HG03025 (cell line): ENCODE measurements around the gene ADARB1.

Experiments
- ATAC-seq: cut with Tn5 transposase; IDR thresholded peaks from one replicate; pipeline ENCODE4 v1.9.1; 2021; ENCODE audit warnings: mild to moderate bottlenecking, moderate library complexity; ENCODE audit not compliant: unreplicated experiment, low FRiP score

ADARB1 gene

DNA sequence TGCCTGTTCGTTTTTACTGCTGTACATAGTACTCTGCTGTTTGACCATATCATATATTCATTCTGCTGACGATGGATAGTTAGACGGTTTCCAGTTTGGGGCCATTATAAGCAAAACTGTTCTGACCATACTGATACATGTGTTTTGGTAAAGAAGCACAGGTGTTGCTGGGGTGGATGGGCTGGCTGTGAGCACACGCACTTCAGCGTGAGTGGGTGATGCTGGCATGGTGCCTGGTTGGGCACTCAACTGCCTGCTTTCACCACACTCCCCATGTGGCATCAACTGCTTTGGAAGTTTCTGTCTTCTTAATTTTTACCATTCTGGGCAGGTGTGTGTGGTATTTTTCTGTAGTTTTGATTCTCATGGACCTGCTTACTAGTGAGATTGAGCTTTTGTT is 37.3 kb downstream of the ADARB1 start:
- no peak for ATAC-seq

DNA sequence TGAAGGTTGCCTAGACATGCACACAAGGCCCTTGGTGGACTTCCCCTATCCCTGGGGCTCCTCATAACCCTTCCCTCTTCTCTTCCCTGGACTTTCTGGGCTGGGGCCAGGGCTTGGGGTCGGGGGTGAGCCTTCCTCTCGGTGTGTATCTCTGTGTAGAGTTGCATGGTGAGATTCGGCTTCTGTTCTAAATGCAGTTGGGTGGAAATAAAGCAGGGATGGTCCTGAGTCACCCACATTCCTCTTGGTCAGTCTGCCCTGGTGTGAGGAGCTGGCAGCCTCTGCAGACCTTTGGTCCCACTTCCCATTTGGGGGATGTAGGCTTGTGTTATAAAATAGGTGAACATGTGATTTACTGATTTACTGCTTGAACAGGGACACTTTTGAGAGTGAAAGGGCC is 38.0 kb downstream of the ADARB1 start:
- ATAC-seq, result no peak

DNA sequence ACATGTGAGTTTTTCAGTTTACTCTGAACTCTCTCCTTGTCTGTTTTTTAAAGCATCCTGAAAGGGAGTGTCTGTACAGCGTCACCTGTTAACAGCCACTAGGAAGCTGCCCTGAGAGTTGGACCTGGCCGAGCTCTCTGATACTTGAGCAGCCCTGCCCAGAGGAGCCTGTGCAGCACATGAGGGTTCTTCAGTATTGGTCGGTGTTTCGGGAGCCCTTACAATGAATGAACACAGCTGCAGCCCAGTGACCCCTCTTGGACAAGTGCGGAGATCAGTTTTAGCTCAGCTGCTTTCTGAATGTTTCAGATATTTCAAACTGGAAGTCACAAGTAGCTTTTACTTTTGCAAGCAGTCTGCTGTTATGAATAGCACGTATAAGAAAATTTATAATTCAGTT is 39.2 kb downstream of the ADARB1 start:
- no peak for ATAC-seq

DNA sequence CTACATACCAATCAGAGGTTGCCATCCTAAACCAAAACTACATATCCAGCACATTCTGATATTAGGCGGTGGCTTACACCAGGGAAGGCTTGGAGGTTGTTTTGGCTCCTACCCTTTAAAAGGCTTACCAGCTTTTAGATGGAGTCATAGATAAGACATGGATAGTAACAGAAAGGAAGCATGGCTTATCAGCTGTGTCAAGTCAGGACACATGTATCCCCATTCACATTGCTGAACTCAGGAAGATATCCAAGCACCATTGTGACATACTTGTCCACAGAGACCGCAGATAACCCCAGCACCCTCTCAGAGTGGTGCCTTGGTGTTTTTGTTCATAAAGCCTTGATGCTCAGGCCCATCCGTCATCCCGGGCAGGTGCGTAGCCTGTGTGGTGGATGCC is 39.7 kb downstream of the ADARB1 start:
- no peak for ATAC-seq

GRCh38 chr21:45114475-45114874 is 40.1 kb downstream of the ADARB1 start:
- no peak for ATAC-seq

DNA sequence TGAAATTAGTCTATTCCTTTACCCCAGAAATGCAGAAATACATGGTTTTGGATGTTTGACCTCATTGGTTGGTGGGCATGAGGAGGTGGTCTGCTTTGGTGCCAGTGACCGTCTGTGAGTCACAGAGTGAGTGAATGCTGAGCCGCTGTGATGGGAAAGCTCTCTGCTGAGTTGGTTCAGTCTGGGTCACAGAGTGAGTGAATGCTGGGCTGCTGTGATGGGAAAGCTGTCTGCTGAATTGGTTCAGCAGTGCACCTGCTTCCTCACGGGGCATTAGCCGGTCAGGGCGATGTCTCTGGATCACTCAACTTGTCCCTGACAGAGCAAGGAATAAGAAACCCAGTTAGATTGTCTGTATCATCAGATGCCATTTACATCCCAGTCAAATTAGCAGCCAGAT is 40.8 kb downstream of the ADARB1 start:
- ATAC-seq, result no peak

DNA sequence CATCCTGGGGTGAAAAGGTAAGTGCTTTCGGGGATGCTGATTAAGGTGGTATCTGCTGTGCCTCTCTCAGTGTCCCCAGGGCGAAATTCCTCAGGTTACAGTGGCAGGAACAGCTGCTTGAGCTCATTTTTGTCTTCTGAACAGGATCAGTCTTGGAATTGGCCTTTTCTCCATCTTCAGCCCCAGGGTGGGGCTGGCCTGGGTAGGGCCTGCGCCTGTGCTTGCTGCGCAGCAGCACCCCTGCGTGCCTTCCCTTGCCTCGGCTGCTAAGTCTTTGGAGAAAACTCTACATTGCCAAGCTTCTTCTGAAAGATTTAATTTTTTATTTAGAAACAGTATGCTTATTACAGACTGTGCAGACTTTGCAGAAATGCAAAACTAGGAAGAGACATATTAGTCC is 41.7 kb downstream of the ADARB1 start:
- no peak for ATAC-seq

DNA sequence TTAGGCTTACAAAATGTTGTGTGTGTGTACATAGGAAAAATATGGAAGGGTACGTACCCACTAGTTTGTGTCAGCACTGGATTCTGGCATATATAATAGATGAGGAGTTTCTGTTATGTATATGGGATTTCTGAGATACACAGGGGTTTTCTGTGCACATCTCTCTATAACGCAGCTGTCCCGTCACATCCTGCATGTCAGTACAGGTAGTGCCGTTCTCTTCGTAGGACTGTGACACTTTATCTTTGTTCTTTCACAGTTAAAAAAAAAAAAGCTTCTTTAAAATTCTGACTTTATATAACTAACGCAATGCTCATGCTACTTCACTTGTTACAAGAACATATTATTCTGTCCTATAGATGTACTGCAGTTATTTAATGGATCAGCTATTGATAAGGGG is 42.9 kb downstream of the ADARB1 start:
- no peak for ATAC-seq

- no peak for ATAC-seq
These were observed 43.7 kb downstream of the ADARB1 start for GRCh38 chr21:45118099-45118498.

GRCh38 chr21:45119812-45120211 is 45.4 kb downstream of the ADARB1 start:
- no peak for ATAC-seq

DNA sequence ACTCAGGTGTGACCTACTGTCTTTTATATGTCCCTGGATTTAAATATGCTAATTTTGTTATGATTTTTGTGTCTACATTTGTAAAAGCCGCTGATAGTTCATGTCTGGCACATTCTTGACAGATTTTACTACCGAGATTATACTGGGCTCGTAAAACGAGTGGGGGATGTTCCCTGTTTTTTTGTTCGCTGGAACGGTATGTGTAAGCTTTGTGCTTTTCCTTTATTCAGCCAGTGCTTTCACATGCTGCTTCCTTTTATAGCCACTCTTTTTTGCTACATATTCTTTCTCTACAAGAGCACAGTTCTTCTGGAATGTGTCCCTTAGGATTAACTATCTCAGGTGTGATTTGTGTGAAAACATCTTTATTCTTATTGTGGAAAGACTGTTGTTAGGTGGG is 46.6 kb downstream of the ADARB1 start:
- no peak for ATAC-seq

DNA sequence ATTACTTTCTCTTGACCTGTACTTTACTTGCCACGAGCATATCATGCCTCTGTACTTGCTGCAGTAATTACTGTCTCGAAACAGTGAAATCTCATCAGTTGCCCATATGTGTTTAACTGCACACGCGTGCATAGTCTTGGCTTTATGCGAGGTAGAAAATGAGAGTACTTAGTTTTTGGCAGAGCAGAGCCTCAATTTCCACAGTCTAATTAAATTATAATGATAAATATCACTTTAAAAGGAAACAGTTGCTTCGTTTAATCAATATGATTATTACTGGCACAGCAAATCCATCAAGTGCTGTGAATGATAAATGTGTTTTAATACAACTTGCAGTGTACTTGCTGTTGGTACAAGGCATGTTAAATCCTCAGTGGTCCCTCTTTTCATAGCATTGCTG is 47.6 kb downstream of the ADARB1 start:
- ATAC-seq, result no peak

DNA sequence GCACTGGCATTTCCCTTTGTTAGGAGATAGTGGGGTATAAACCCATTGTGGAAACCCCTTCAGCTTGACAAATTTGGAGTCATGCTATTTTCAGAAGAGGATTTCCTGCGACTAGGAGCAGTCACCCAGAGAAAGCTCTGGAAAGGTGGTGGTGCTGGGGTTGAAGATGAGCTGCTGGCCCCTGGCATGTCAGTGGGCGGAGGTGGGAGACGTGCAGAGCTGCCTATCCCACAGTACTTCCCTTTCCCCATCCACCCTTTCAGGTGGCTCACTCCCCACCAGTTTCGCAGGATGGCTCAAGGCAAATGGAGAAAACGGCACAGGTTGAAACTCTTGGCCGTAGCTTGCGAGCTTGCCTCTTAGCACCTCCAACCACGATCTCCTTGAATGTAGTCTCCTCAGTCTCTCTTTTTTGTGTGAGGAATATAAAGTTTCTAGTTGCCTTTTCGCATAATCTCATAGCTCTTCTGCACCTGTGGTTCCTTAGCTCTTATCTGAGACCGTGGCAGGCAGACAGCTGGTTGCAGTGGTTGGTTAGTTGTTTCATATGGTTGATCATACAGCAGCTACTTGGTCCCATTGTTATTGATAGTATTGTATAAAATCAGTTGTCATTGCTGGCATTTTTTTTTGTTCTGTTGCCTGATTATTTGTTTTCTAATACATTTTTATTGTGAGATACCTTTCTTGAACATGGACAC is 48.2 kb downstream of the ADARB1 start:
- no peak for ATAC-seq

DNA sequence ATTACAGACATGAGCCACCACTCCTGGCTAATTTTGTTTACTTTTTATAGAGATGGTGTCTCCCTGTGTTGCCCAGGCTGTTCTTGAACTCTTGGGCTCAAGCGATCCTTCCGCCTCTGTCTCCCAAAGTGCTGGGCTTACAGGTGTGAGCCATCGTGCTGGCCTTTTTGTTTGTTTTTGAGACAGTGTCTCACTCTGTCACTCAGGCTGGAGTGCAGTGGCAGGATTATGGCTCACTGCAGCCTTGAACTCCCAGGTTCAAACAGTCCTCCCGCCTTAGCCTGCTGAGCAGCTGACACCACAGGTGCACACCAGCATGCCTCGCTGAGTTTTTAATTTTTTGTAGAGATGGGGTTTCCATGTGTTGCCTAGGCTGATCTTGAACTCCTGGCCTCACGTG is 49.1 kb downstream of the ADARB1 start:
- no peak for ATAC-seq

GRCh38 chr21:45124596-45124995 is 50.2 kb downstream of the ADARB1 start:
- ATAC-seq, result no peak

DNA sequence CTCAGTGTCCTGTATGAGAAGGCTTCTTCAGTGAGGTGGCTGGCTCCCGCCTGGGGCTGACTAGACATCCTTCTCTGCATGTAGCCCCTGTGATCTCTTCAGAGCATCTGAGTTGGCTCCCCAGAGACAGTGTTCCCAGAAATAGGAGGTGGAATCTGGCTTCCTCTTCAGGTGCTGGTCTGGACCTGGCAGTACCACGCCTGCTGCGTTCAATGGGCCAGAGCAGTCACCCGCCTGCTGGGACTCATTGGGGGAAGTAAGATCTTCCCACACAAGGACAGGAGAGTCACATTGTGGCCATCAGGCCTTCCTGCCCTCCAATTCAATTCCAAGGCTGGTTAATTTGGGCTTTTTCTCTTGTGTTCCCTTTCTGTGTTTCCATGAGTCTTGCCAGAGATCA is 51.0 kb downstream of the ADARB1 start:
- no peak for ATAC-seq

- ATAC-seq, result no peak
These were observed 51.8 kb downstream of the ADARB1 start for GRCh38 chr21:45126204-45126626.

GRCh38 chr21:45126983-45127382 is 52.6 kb downstream of the ADARB1 start:
- ATAC-seq, result no peak

GRCh38 chr21:45127937-45128336 is 53.6 kb downstream of the ADARB1 start:
- ATAC-seq, result no peak

- no peak for ATAC-seq
These were observed 54.3 kb downstream of the ADARB1 start for GRCh38 chr21:45128613-45129188.

DNA sequence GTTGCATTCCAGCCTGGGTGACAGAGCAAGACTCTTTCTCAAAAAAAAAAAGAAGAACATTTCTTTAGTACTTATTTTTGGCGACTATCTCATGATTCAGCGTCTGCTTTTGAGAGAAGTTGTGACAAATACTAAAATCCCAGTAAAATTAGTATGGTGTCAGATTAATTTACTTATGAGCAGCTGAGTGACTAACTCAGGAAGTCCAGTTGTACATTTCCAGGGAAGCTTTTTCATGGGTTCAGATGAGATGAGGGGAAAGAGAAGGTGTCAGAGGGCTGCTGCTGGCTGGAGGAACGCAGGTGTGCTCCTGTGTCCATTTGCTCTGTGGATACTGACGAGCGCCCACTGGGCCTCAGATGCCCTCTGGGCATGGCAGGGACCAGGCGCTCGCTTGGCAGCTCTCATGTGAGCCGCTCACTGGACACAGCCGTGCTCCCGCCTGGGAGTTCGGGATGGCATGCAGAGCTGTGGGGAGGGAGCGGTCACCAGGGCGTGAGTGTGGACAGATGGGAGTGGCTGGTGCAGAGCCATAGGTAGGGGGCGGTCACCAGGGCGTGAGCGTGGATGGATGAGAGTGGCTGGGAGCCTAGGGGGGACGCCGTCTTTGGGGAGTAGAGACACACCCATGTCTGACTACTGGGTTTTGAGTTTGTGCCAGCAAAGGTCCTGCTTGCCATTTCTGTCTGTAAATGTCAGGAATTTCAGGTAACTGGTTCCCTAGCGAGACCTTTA is 55.0 kb downstream of the ADARB1 start:
- no peak for ATAC-seq

DNA sequence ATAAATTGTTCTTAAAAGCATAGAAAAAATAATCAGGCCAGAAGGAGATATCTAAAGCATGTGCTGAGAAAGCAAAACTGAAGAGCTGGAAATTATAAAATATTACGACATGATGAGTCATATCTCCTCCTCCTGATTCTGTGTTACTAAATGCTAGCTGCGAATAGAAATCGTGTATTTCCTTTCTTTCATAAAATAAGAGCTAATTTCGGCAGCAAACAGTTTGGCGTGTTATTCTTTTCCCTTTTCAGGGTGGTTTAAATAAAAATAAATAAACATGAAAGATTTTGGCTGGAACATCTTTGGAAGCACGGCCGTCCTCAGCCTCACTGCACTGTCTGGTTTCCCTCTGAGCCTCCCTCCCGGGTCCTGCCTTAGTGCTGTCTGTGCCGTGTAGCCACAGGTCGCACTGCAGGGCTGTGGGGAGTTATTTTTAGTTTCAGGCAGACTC is 56.0 kb downstream of the ADARB1 start:
- no peak for ATAC-seq
